H9 (cell line): ENCODE results near the gene CABLES2. TPM values are rescaled to one million over a fixed set of nuclear protein-coding genes. Genes with fewer than 3 reads are reported as not detected.

Experiments
- DNase-seq: peaks from one replicate; pipeline ENCODE4 v3.0.0-alpha.2; 2017
- H2AFZ ChIP-seq: one replicate; pipeline ENCODE4 v1.6.1; 2013; ENCODE audit warnings: mild to moderate bottlenecking, low read length, control low read depth, moderate library complexity
- H2AK5ac ChIP-seq: 2 replicates; pipeline ENCODE4 v1.6.1; 2013; ENCODE audit warnings: low read length, control low read depth, mixed read lengths; ENCODE audit not compliant: insufficient read length
- H2BK120ac ChIP-seq: one replicate; pipeline ENCODE4 v1.6.1; 2013; ENCODE audit warnings: low read depth, mild to moderate bottlenecking, low read length, control low read depth, inconsistent platforms; ENCODE audit not compliant: poor library complexity, severe bottlenecking
- H2BK12ac ChIP-seq: 2 replicates; pipeline ENCODE4 v1.6.1; 2013; ENCODE audit warnings: low read length, control low read depth, mixed read lengths, low read depth; ENCODE audit not compliant: insufficient read length
- H2BK15ac ChIP-seq: 2 replicates; pipeline ENCODE4 v1.6.1; 2013; ENCODE audit warnings: low read depth, low read length, control low read depth
- H2BK20ac ChIP-seq: one replicate; pipeline ENCODE4 v1.6.1; 2013; ENCODE audit warnings: low read depth, mild to moderate bottlenecking, low read length, control low read depth, inconsistent platforms; ENCODE audit not compliant: poor library complexity, severe bottlenecking
- H2BK5ac ChIP-seq: 2 replicates; pipeline ENCODE4 v1.6.1; 2013; ENCODE audit warnings: low read length, control low read depth, mixed read lengths; ENCODE audit not compliant: insufficient read length
- H3K14ac ChIP-seq: 2 replicates; pipeline ENCODE4 v1.6.1; 2013; ENCODE audit warnings: low read length, control low read depth; ENCODE audit not compliant: insufficient read depth
- H3K18ac ChIP-seq: 2 replicates; pipeline ENCODE4 v1.6.1; 2013; ENCODE audit warnings: low read depth, mild to moderate bottlenecking, mixed read lengths, low read length, control low read depth; ENCODE audit not compliant: insufficient read length
- H3K23ac ChIP-seq: 2 replicates; pipeline ENCODE4 v1.6.1; 2013; ENCODE audit warnings: low read length, control low read depth, mixed read lengths, low read depth; ENCODE audit not compliant: insufficient read length
- H3K23me2 ChIP-seq: 2 replicates; pipeline ENCODE4 v1.6.1; 2013; ENCODE audit warnings: low read depth, mild to moderate bottlenecking, mixed read lengths, low read length, control low read depth; ENCODE audit not compliant: insufficient read length, poor library complexity, severe bottlenecking
- H3K27ac ChIP-seq: 2 replicates; pipeline ENCODE4 v1.5.1; 2013; ENCODE audit warnings: low read length, control low read depth, mixed read lengths, low read depth; ENCODE audit not compliant: insufficient read length
- H3K27me3 ChIP-seq: 2 replicates; pipeline ENCODE4 v1.6.1; 2013; ENCODE audit warnings: low read length, control low read depth, inconsistent platforms; ENCODE audit not compliant: insufficient read depth
- H3K4ac ChIP-seq: 2 replicates; pipeline ENCODE4 v1.6.1; 2013; ENCODE audit warnings: low read depth, mild to moderate bottlenecking, control low read depth, inconsistent platforms, low read length, moderate library complexity
- H3K4me1 ChIP-seq: 2 replicates; pipeline ENCODE4 v1.6.1; 2013; ENCODE audit warnings: low read length, control low read depth, inconsistent platforms; ENCODE audit not compliant: insufficient read depth
- H3K4me2 ChIP-seq: 2 replicates; pipeline ENCODE4 v1.6.1; 2013; ENCODE audit warnings: low read length, control low read depth, mixed read lengths; ENCODE audit not compliant: insufficient read length, insufficient read depth
- H3K56ac ChIP-seq: 2 replicates; pipeline ENCODE4 v1.6.1; 2013; ENCODE audit warnings: low read depth, mild to moderate bottlenecking, mixed read lengths, low read length, control low read depth; ENCODE audit not compliant: insufficient read length
- H3K79me1 ChIP-seq: 2 replicates; pipeline ENCODE4 v1.6.1; 2013; ENCODE audit warnings: low read depth, mild to moderate bottlenecking, moderate library complexity, low read length, control low read depth, inconsistent platforms; ENCODE audit not compliant: insufficient read depth, poor library complexity, severe bottlenecking
- H3K79me2 ChIP-seq: 2 replicates; pipeline ENCODE4 v1.6.1; 2013; ENCODE audit warnings: low read length, control low read depth, inconsistent platforms; ENCODE audit not compliant: insufficient read depth
- H3K9ac ChIP-seq: 2 replicates; pipeline ENCODE4 v1.6.1; 2013; ENCODE audit warnings: low read length, control low read depth, mixed read lengths; ENCODE audit not compliant: insufficient read length; ENCODE audit errors: extremely low read depth
- H3K9me3 ChIP-seq: one replicate; pipeline ENCODE4 v1.6.1; 2013; ENCODE audit warnings: low read depth, low read length, inconsistent platforms; ENCODE audit not compliant: control insufficient read depth
- H3T11ph ChIP-seq: one replicate; pipeline ENCODE4 v1.6.1; 2013; ENCODE audit warnings: mild to moderate bottlenecking, low read length, control low read depth, inconsistent platforms
- H4K20me1 ChIP-seq: one replicate; pipeline ENCODE4 v1.6.1; 2013; ENCODE audit not compliant: control insufficient read depth, insufficient read length, insufficient read depth
- H4K5ac ChIP-seq: 2 replicates; pipeline ENCODE4 v1.6.1; 2013; ENCODE audit warnings: low read depth, mild to moderate bottlenecking, mixed read lengths, low read length, control low read depth; ENCODE audit not compliant: insufficient read length
- H4K8ac ChIP-seq: replicated peaks from 2 replicates; pipeline ENCODE4 v1.6.1; 2013; ENCODE audit warnings: low read length, control low read depth, mixed read lengths, low read depth; ENCODE audit not compliant: insufficient read length
- H4K91ac ChIP-seq: 2 replicates; pipeline ENCODE4 v1.6.1; 2013; ENCODE audit warnings: low read depth, mild to moderate bottlenecking, moderate library complexity, mixed read lengths, low read length, control low read depth; ENCODE audit not compliant: insufficient read length
- H3K27ac Mint-ChIP-seq, 3 experiments: 2 replicates in 2 of 3; 3 replicates in 1 of 3; pipeline ENCODE4 v1.8.0; 2020 to 2021; ENCODE audit warnings: mixed read lengths in 3 of 3, mild to moderate bottlenecking in 1 of 3, moderate library complexity in 1 of 3
- H3K27me3 Mint-ChIP-seq: 2 replicates; pipeline ENCODE4 v1.8.0; 2021; ENCODE audit warnings: low read depth, mild to moderate bottlenecking, moderate library complexity, mixed read lengths
- H3K36me3 Mint-ChIP-seq, 3 experiments: 2 replicates in 2 of 3; 3 replicates in 1 of 3; pipeline ENCODE4 v1.8.0; 2020 to 2021; ENCODE audit warnings: low read depth in 3 of 3, mixed read lengths in 3 of 3; ENCODE audit not compliant: insufficient read depth in 1 of 3
- H3K4me1 Mint-ChIP-seq, 2 experiments: 2 replicates each; pipeline ENCODE4 v1.8.0; 2020; ENCODE audit warnings: mixed read lengths in 2 of 2
- H3K4me3 Mint-ChIP-seq, 2 experiments: 2 replicates in 1 of 2; 3 replicates in 1 of 2; pipeline ENCODE4 v1.8.0; 2020 to 2021; ENCODE audit warnings: mild to moderate bottlenecking in 2 of 2, mixed read lengths in 2 of 2, moderate library complexity in 1 of 2
- H3K9me3 Mint-ChIP-seq, 2 experiments: 2 replicates in 1 of 2; 3 replicates in 1 of 2; pipeline ENCODE4 v1.8.0; 2020; ENCODE audit warnings: mild to moderate bottlenecking in 2 of 2, mixed read lengths in 2 of 2, moderate library complexity in 1 of 2
- WGBS: extraction: QIAGEN DNeasy Blood & Tissue Kit; methylation state at CpG from one replicate; pipeline ENCODE4 v1.1.7; 2013; ENCODE audit warnings: missing lambda C conversion rate, low lambda C conversion rate, mixed read lengths; ENCODE audit not compliant: insufficient read length; ENCODE audit errors: extremely low coverage; 5-methylcytosine and 5-hydroxymethylcytosine counted together
- total RNA-seq: library from RNA; stranded (reverse); gene quantifications from 2 replicates; pipeline ENCODE4 v1.2.1, GENCODE V29; 2021
- TF ChIP-seq, protein P1 (sequence below): fragments of 200-600 bp; sonication (generic); conservative IDR thresholded peaks from 3 replicates; pipeline ENCODE4 v1.8.0; 2021; ENCODE audit warnings: antibody characterized with exemption, mild to moderate bottlenecking

Gene CABLES2
- total RNA-seq, 1 experiment from 2014 or later: 10.8 TPM

GRCh38 chr20:62348604-62349003, 58.5 kb downstream of the CABLES2 start:
- Histone ChIP-seq H3K23me2 (no peaks in the 10 kb centered on the region), H2AK5ac (no peak overlapping the region), H4K20me1 (no peaks in the 10 kb centered on the region), H3K9me3 (no peaks in the 10 kb centered on the region), H3K79me2 (no peaks in the 10 kb centered on the region), H3K56ac (no peak overlapping the region), H2BK15ac (no peak overlapping the region), H3K14ac (no peak overlapping the region), H3K9ac (no peak overlapping the region), H3K27me3 (no peaks in the 10 kb centered on the region), H3K4ac (no peak overlapping the region), H2BK120ac (no peak overlapping the region), H3K27ac (no peak overlapping the region), H4K8ac (no peak overlapping the region), H2AFZ (no peak overlapping the region), H3K18ac (no peak overlapping the region), H3K4me2 (no peak overlapping the region), H2BK20ac (no peak overlapping the region), H3K23ac (no peak overlapping the region), H2BK12ac (no peak overlapping the region), H3K4me1 (no peaks in the 10 kb centered on the region), H4K5ac (no peak overlapping the region), H3K79me1 (no peaks in the 10 kb centered on the region), H3T11ph (no peak overlapping the region), H4K91ac (no peak overlapping the region), H2BK5ac (no peak overlapping the region)
- Mint-ChIP-seq H3K9me3 (peaks cover 9 to 18% of the 10 kb centered on the region in 2 experiments), H3K4me1 (no peaks in the 10 kb centered on the region), H3K27ac (peak overlapping the region in 1 of 3 experiments; percentile 13; a peak in 1 of 7 replicates), H3K4me3 (no peak overlapping the region), H3K27me3 (no peaks in the 10 kb centered on the region; the same call in 1 of the 2 replicates), H3K36me3 (peaks cover 18 to 74% (median 71%) of the 10 kb centered on the region in 3 experiments)
- no peak for DNase-seq
- no CpG with 5 or more reads among the region's 1 CpG for WGBS
- TF ChIP-seq, protein P1, sequence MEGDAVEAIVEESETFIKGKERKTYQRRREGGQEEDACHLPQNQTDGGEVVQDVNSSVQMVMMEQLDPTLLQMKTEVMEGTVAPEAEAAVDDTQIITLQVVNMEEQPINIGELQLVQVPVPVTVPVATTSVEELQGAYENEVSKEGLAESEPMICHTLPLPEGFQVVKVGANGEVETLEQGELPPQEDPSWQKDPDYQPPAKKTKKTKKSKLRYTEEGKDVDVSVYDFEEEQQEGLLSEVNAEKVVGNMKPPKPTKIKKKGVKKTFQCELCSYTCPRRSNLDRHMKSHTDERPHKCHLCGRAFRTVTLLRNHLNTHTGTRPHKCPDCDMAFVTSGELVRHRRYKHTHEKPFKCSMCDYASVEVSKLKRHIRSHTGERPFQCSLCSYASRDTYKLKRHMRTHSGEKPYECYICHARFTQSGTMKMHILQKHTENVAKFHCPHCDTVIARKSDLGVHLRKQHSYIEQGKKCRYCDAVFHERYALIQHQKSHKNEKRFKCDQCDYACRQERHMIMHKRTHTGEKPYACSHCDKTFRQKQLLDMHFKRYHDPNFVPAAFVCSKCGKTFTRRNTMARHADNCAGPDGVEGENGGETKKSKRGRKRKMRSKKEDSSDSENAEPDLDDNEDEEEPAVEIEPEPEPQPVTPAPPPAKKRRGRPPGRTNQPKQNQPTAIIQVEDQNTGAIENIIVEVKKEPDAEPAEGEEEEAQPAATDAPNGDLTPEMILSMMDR: no peak
